PFSK-1 (cell line): ENCODE results near the gene DAB1.

Experiments used
- FOXP2 ChIP-seq: optimal IDR thresholded peaks from 2 replicates; pipeline ENCODE3; 2011; ENCODE audit warnings: borderline replicate concordance, control low read depth, inconsistent platforms; ENCODE audit not compliant: insufficient read depth; ENCODE audit errors: extremely low read length, extremely low read depth
- POLR2AphosphoS5 ChIP-seq: IDR thresholded peaks from 2 replicates; pipeline ENCODE4 v1.6.1; 2012; ENCODE audit warnings: low read depth, mild to moderate bottlenecking, control low read depth, low read length, moderate library complexity
- SIN3A ChIP-seq: IDR thresholded peaks from 2 replicates; pipeline ENCODE4 v1.6.1; 2012; ENCODE audit warnings: mild to moderate bottlenecking, low read length, moderate library complexity, borderline replicate concordance; ENCODE audit not compliant: insufficient read depth
- TAF1 ChIP-seq: IDR thresholded peaks from 2 replicates; pipeline ENCODE4 v1.6.1; 2012; ENCODE audit warnings: low read length, control low read depth, borderline replicate concordance; ENCODE audit not compliant: insufficient read depth
- TF ChIP-seq, protein P1 (sequence below), 2 experiments: IDR thresholded peaks; 2 replicates each; pipeline versions ENCODE4 v1.6.1 to v1.8.0; 2011 to 2012; ENCODE audit warnings: low read depth in 2 of 2, low read length in 2 of 2, control low read depth in 1 of 2, inconsistent platforms in 1 of 2, mild to moderate bottlenecking in 1 of 2, moderate library complexity in 1 of 2; ENCODE audit not compliant: insufficient read depth in 1 of 2

DAB1 gene

DNA sequence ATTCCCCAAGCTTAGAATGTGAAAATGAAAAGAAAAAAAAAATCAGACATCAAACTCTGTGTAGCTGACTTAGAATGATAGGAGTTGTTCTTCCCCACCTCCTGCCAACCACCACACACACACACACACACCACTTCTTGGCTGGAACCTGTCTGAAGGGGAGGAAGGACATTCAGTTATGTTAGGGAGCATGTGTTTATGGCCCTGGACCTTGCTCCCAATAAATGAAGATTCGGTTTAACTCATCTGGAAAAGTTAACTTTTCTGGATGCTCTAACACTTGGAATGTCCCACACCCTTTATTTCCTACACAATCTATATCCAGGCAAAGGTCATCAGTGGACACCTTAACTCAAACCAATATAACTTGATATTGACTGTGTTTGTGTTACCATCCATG lies 112.4 kb downstream of the DAB1 start:
- no peak for TF ChIP-seq SIN3A
- no peak for TF ChIP-seq POLR2AphosphoS5
- TF ChIP-seq TAF1, result no peak
- TF ChIP-seq FOXP2, result no peak
- TF ChIP-seq, protein P1, sequence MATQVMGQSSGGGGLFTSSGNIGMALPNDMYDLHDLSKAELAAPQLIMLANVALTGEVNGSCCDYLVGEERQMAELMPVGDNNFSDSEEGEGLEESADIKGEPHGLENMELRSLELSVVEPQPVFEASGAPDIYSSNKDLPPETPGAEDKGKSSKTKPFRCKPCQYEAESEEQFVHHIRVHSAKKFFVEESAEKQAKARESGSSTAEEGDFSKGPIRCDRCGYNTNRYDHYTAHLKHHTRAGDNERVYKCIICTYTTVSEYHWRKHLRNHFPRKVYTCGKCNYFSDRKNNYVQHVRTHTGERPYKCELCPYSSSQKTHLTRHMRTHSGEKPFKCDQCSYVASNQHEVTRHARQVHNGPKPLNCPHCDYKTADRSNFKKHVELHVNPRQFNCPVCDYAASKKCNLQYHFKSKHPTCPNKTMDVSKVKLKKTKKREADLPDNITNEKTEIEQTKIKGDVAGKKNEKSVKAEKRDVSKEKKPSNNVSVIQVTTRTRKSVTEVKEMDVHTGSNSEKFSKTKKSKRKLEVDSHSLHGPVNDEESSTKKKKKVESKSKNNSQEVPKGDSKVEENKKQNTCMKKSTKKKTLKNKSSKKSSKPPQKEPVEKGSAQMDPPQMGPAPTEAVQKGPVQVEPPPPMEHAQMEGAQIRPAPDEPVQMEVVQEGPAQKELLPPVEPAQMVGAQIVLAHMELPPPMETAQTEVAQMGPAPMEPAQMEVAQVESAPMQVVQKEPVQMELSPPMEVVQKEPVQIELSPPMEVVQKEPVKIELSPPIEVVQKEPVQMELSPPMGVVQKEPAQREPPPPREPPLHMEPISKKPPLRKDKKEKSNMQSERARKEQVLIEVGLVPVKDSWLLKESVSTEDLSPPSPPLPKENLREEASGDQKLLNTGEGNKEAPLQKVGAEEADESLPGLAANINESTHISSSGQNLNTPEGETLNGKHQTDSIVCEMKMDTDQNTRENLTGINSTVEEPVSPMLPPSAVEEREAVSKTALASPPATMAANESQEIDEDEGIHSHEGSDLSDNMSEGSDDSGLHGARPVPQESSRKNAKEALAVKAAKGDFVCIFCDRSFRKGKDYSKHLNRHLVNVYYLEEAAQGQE (IDR thresholded peaks at IDR 0.05; ENCODE audit: insufficient read depth in 1 of 2, low read depth in 2 of 2, low read length in 2 of 2), result no peak

DNA sequence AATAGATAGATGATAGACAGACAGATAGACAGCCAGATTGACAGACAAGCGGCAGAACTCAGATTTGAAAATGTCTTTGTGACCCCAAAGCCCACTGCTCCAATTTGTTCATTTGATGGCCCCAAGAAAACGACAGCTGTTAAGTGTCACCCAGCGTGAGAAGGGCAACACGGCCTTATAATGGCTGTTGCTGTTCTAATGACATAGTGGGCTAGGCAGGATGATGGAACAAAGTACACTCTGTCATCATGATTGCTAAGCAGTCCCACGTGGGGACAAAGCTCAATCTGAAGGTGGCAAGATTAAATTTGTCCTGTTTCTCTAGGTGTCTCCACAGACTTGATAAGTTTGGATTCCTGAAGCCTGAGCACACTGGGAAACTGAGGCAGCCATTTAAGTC lies 112.9 kb downstream of the DAB1 start:
- TF ChIP-seq, protein P1 (IDR thresholded peaks at IDR 0.05; ENCODE audit: insufficient read depth in 1 of 2, low read depth in 2 of 2, low read length in 2 of 2), result no peak
- TF ChIP-seq SIN3A (no peak), TAF1 (no peak), FOXP2 (no peak), POLR2AphosphoS5 (no peak)

DNA sequence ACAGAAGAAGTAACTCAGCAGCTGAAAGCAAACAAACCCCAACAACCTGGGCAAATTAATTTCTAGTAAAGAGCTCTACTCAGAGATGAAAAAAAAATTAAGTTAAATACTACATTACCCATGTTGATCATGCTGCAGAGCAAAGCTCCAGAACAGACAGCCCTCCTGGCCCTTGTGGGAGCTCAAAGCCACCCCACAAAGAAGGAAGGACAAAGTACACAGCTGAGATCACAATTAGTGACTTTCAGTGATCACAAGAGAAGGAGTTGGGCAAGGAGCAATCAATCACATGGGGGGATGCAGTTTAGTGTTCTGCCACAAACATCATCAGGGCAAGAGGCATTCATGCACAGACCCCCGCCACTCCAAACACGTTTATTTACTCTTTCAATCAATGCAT lies 114.2 kb downstream of the DAB1 start:
- TF ChIP-seq SIN3A (no peak), FOXP2 (no peak), POLR2AphosphoS5 (no peak), TAF1 (no peak)
- TF ChIP-seq, protein P1 (IDR thresholded peaks at IDR 0.05; ENCODE audit: insufficient read depth in 1 of 2, low read depth in 2 of 2, low read length in 2 of 2), result no peak

DNA sequence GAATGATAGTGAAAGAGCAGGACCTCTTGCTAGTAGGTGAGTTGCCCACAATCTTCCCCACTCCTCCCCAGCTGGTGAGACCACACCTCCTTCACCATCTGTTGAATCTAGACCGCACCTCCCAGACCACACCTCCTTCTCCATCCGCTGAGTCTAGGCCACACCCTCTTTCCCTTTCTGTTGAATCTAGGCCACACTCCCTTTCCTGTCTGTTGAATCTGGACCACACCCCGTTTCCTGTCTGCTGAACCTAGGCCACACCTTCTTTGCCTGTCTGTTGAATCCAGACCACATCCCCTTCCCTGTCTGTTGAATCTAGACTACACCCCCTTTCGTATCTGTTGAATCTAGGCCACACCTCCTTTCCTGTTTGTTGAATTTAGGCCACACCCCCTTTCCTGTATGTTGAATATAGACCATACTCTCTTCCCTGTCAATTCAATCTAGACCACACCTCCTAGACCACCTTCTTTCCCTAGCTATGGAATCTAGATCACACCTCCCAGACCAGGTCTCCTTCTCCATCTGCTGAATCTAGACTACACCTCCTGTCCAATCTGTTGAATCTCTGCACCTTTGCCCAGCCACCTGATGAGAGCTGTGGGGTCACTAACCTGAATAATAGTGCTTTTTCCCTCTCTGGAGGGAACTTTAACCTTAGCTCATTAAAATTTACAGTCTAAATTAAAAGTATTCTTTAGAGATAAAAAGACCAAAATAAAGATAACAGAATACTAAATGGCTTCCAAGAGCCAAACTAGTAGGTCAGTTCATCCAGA lies 116.3 kb downstream of the DAB1 start:
- TF ChIP-seq POLR2AphosphoS5 (0 out of 2 replicates have a peak, but pooled peaks have one; percentile 14), TAF1 (no peak)

DNA sequence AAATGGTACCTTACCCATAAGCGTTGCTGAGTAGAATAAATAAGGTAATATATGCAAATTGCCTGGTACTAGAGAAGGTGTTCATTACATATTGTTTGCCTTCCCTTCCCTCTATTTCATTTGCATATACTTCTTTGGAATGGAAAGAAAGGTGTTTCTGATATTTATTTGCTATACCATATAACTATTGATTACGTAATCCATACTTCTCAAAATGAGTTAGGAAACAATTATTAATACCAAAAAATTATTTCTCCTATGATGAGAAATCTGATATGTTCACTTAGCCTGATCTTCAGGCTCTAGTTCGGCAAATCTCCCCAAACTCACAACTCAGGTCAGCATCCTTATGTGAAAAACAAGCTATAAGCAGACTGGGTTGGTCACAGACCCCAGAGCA lies 119.3 kb downstream of the DAB1 start:
- TF ChIP-seq POLR2AphosphoS5 (no peak), SIN3A (no peak), TAF1 (no peak), FOXP2 (no peak)
- TF ChIP-seq, protein P1 (IDR thresholded peaks at IDR 0.05; ENCODE audit: insufficient read depth in 1 of 2, low read depth in 2 of 2, low read length in 2 of 2), result no peak
